22Rv1 (cell line): ENCODE data around the gene GMNN.

Experiments
- H3K27ac ChIP-seq: fragments of 450-650 bp; 2 replicates; pipeline ENCODE4 v1.5.1; 2017
- CTCF ChIP-seq: fragments of 450-650 bp; IDR thresholded peaks from 2 replicates; pipeline ENCODE4 v1.5.1; 2017; ENCODE audit warnings: mild to moderate bottlenecking
- ZFX ChIP-seq: fragments of 450-650 bp; IDR thresholded peaks from 2 replicates; pipeline ENCODE4 v1.6.1; 2017; ENCODE audit warnings: antibody characterized with exemption, borderline replicate concordance

GMNN gene

DNA sequence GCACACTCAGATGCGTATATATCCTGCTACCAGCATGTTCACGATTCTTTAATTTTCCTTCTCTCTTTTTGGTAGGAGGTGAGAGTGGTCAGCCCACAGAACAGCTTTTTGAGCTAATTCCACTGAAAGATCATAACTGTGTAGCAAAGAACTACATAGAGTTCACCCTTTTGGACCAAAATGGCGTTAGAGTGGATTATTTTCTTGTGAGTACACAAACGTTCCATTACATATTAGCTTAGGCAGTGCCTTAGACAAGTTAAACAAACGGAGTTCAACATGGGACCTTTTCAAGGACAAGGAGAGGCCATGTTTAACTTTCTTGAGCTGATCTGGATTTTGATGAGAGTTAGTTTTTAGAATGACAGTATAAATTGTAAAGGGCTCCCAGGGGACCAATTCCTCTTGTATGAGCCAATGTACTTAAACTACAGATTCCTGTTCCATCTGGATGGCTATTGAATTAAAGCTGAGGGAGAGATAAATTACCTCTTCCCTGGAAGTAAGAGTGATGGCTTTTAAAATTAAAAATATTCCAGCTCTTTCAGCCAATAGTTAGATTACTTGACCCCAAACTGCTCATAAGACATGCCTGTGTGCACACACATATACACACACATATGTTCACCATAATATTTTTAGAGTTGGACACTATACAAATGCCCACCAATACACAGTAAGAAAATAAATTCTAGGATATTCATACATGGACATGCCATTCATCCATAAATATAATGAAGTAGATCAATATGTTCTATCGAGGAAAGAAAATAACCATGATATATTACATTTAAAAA, 49.6 kb downstream of the GMNN start:
- TF ChIP-seq CTCF = no peak
- TF ChIP-seq ZFX = no peak
- H3K27ac ChIP-seq = no peak overlapping the region

GRCh38 chr6:24825130-24825630, 50.4 kb downstream of the GMNN start:
- no peak overlapping the region for H3K27ac ChIP-seq
- TF ChIP-seq CTCF (no peak), ZFX (no peak)

DNA sequence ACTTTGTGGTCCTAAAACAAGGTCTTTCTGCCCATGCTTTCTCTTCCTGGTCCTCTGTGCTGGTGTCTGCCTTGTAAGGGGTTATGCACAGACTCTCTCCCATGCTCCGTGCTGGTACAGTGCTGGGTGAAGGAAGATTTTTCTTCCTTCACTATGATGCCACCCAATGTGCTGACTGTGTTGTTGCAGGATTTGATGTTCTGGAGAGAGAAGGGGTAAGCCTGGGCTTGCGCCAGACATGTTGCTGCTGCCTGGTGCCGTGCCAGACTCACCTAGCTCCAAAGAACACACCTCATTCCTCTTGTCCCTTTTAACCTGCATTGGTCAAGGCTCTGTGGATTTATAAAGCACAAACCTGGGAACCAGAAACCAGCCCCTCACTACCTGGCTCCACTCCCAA, 52.4 kb downstream of the GMNN start:
- no peak overlapping the region for H3K27ac ChIP-seq
- TF ChIP-seq ZFX (no peak), CTCF (no peak)

- no peak overlapping the region for H3K27ac ChIP-seq
- TF ChIP-seq CTCF (no peak), ZFX (no peak)
Observed at GRCh38 chr6:24827970-24828369, 53.2 kb downstream of the GMNN start.

- TF ChIP-seq CTCF (no peak), ZFX (no peak)
- no peak overlapping the region for H3K27ac ChIP-seq
Observed at GRCh38 chr6:24829657-24830056, 54.9 kb downstream of the GMNN start.

- H3K27ac ChIP-seq = no peak overlapping the region
- TF ChIP-seq ZFX = no peak
- no peak for TF ChIP-seq CTCF
Observed at GRCh38 chr6:24831771-24832716, 57.3 kb downstream of the GMNN start.

- TF ChIP-seq ZFX (no peak), CTCF (no peak)
Observed at GRCh38 chr6:24832794-24833193, 58.1 kb downstream of the GMNN start.

More at GRCh38 chr6:24832794-24833193, 58.1 kb downstream of the GMNN start:
- H3K27ac ChIP-seq = no peak overlapping the region
